Lower leg skin (tissue), 4 donors: ENCODE results near the gene SLC25A24. TPM values are rescaled to one million over a fixed set of nuclear protein-coding genes. Genes with fewer than 3 reads are reported as not detected.
A peak's percentile ranks its signal among the peaks of the same experiment; 100 is the strongest.

Experiments
- DNase-seq, 2 donors: peaks; one replicate each; pipeline ENCODE4 v3.0.0-alpha.2; 2019; ENCODE audit warnings: low spot score in 2 of 2
- H3K4me3 ChIP-seq: fragments of 200-600 bp; sonication (generic); 2 replicates; pipeline ENCODE4 v1.5.1; 2017; ENCODE audit warnings: mild to moderate bottlenecking, low read depth; ENCODE audit not compliant: poor library complexity, severe bottlenecking
- POLR2A ChIP-seq, 2 donors: fragments of 450-650 bp; IDR thresholded peaks; one replicate each; pipeline ENCODE4 v1.6.1; 2016 to 2017; ENCODE audit warnings: antibody characterized with exemption in 2 of 2, mild to moderate bottlenecking in 1 of 2, moderate library complexity in 1 of 2
- WGBS, 2 donors: methylation state at CpG; one replicate each; pipeline ENCODE4 v1.1.5; 2018; 5-methylcytosine and 5-hydroxymethylcytosine counted together
- intact Hi-C: fragments of 100-400 bp; cut with DNase I; formaldehyde crosslinking; loops from one replicate; pipeline ENCODE4 v1.15.0; 2023; ENCODE audit warnings: low total_unique reads
- total RNA-seq, 4 donors: library from RNA; depleted of rRNA; stranded (reverse); fragments of >200 nt; gene quantifications; one replicate each; pipeline ENCODE4 v1.1.0, GENCODE V29; 2016
- TF ChIP-seq, protein P1 (sequence below), 3 donors: fragments of 450-650 bp; IDR thresholded peaks; one replicate each; pipeline ENCODE4 v1.5.1; 2016; ENCODE audit warnings: antibody characterized with exemption in 3 of 3, mild to moderate bottlenecking in 3 of 3, moderate library complexity in 2 of 3

The SLC25A24 gene
- total RNA-seq, 4 donors from 2014 or later: 18.5 to 20.4 (median 20.1) TPM

DNA sequence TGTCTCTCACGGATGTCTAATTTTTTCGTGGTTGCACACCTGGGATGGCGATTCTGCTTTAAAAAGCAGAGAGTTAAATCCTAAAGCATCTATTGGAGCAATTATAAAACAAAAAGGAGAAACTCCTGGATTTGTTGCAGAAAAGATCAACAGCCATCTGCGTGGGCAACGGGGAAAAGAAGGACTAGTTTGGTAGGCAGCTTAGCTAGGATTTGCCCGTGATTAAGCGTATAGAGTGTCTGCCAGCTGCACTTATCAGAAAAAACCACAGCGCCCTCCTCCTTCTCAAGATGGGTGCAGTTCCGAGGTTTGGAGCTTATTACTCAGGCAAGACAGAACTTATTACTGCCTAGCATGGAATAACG is 526 bp upstream of the SLC25A24 start:
- DNase-seq: peak in 1 of 2 donors; percentile 49
- intact Hi-C loops: no loop called here
- TF ChIP-seq, protein P1, sequence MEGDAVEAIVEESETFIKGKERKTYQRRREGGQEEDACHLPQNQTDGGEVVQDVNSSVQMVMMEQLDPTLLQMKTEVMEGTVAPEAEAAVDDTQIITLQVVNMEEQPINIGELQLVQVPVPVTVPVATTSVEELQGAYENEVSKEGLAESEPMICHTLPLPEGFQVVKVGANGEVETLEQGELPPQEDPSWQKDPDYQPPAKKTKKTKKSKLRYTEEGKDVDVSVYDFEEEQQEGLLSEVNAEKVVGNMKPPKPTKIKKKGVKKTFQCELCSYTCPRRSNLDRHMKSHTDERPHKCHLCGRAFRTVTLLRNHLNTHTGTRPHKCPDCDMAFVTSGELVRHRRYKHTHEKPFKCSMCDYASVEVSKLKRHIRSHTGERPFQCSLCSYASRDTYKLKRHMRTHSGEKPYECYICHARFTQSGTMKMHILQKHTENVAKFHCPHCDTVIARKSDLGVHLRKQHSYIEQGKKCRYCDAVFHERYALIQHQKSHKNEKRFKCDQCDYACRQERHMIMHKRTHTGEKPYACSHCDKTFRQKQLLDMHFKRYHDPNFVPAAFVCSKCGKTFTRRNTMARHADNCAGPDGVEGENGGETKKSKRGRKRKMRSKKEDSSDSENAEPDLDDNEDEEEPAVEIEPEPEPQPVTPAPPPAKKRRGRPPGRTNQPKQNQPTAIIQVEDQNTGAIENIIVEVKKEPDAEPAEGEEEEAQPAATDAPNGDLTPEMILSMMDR (IDR thresholded peaks at IDR 0.05): no peak
- no peak for TF ChIP-seq POLR2A (IDR thresholded peaks at IDR 0.05)
- H3K4me3 ChIP-seq: peak overlapping the region; percentile 96
- WGBS, 2 donors: 1% methylated on average over 10 of the region's 10 CpGs

DNA sequence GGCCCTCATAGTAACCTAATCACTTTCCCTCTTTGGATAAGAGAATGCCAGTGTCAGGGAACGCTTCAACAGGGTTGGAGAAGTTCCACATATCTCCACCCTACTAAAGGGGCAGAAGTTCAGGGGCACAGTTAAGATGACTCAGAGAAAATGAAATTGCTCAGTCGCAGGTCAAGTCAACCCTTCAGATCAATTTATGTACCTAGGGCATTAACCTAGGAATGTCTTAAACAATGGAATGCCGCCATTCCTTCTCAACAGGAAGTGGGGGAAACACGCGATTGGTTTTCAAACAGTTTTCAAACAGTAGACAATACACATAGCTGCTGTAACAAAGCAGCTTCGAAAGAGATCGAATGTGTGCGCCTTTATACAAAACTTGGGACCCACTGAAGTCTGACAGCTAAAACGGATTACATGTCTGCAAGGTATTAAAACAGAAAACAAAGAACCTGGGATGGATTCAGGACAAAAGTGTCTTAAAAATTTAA is 897 bp downstream of the SLC25A24 start:
- 1 to 3% methylated on average over 9 of the region's 9 CpGs for WGBS, 2 donors

DNA sequence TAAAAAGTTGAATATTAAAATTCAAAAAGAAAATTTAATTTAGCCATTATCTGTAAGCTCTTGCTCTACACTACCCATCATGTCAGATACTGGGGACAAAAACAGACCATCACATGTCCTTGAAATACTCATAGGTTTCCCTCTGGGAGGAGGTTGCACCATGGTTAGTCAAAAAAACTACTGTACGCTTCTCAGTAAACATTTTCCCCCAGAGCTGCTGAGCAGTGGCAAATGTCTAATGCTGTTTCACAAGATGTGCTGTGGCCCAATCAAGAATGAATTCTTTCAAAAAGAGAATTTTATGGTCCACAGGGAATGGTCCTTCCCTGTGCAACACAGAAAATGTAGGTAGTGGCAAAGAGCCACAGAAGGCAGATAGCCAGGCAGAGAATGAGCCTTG is 6.1 kb downstream of the SLC25A24 start:
- H3K4me3 ChIP-seq: no peak overlapping the region
- no peak for TF ChIP-seq POLR2A (IDR thresholded peaks at IDR 0.05)
- TF ChIP-seq, protein P1 (IDR thresholded peaks at IDR 0.05): no peak
- WGBS, 2 donors: 86 to 100% methylated on average over 1 of the region's 1 CpG
- no peak for DNase-seq
- intact Hi-C loops: no loop called here

More for the DNA sequence above, 897 bp downstream of the SLC25A24 start:
- intact Hi-C loops: no loop called here
- no peak for DNase-seq
- no peak for TF ChIP-seq POLR2A (IDR thresholded peaks at IDR 0.05)
- H3K4me3 ChIP-seq: peak overlapping the region; percentile 96

DNA sequence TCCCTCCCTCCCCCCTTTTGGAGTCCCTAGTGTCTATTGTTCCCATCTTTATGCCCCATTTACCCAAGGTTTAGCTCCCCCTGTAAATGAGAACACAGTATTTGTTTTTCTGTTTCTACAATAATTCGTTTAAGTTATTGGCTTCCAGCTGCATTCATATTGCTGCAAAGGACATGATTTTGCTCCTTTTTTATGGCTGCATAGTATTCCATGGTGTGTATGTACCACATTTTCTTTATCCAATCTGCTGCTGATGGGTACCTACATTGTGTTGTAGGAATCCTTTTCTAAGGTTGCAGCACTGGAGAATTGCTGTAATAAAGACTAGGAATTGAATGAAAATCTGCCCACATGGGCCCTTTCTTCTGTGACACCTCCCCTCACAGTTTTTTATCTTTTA is 6.8 kb downstream of the SLC25A24 start:
- no peak overlapping the region for H3K4me3 ChIP-seq
- TF ChIP-seq, protein P1 (IDR thresholded peaks at IDR 0.05): no peak
- no peak for TF ChIP-seq POLR2A (IDR thresholded peaks at IDR 0.05)
- no peak for DNase-seq
- intact Hi-C loops: no loop called here
- WGBS, 2 donors: 94 to 100% methylated on average over 1 of the region's 1 CpG

DNA sequence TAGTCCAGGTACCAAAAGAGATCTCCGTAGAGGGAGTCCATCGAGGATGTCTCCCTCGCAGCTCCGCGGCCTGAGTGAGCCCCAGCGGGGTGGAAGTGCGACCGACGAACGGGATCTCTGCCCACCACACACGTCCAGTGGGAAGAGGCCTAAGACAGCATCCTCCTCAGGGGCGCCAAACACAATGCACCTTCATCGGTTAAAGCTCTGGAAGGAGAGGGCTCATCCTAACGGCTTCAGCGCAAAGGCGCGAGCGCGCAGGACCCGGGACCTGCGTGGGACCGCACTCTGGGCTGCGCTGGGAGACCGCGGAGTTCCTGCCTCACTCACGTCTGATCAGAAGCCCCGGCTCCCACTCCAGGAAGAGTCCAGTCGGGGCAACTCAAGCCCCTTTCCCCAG is 7.6 kb downstream of the SLC25A24 start:
- WGBS, 2 donors: 93 to 100% methylated on average over 14 to 17 of the region's 28 CpGs
- no peak overlapping the region for H3K4me3 ChIP-seq
- intact Hi-C loops: no loop called here
- DNase-seq: no peak
- TF ChIP-seq, protein P1 (IDR thresholded peaks at IDR 0.05): no peak
- TF ChIP-seq POLR2A (IDR thresholded peaks at IDR 0.05): no peak

DNA sequence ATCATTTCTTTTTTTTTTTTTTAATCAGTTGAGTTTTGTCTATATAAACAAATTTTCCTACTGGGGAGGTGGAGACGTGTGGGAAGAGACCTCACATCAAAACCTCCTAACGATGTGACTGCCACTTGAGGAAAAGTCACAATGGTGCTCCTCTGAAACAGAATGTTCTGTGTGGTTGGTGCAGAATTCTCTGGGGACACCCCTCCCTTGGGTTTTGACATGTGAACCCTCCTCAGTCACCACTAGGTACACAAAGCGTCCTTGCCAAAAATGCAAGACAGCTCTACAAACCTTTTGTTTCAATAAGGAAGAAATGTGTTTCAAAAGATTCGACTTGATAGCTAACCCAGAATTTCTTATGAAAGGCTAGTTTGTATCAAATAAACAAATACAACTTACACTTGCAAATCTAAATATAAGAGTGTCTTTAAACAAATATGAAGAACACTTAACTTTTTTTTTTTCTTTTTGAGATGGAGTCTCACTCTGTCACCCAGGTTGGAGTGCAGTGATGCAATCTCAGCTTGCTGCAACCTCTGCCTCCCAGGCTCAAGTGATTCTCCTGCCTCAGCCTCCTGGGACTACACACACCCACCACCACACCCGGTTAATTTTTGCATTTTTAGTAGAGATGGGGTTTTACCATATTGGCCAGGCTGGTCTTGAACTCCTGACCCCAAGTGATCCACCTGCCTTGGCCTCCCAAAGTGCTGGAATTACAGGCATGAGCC is 9.3 kb downstream of the SLC25A24 start:
- no peak for DNase-seq
- 86 to 90% methylated on average over 5 of the region's 5 CpGs for WGBS, 2 donors

More for the DNA sequence above, 9.3 kb downstream of the SLC25A24 start:
- TF ChIP-seq POLR2A (IDR thresholded peaks at IDR 0.05): no peak
- TF ChIP-seq, protein P1 (IDR thresholded peaks at IDR 0.05): no peak
- intact Hi-C loops: no loop called here
- H3K4me3 ChIP-seq: no peak overlapping the region
